ENCODE results near the gene LGR6.

Gene LGR6

GRCh38 chr1:202291961-202292712 is 98.5 kb downstream of the LGR6 start:
- no peak for DNase-seq (ENCODE audit: low spot score)

GRCh38 chr1:202292773-202293172 is 99.2 kb downstream of the LGR6 start:
- no peak for DNase-seq (ENCODE audit: low spot score)

GRCh38 chr1:202293569-202293968 is 100.0 kb downstream of the LGR6 start:
- DNase-seq (ENCODE audit: low spot score): no peak

- DNase-seq (ENCODE audit: low spot score): no peak
These were observed 108.6 kb downstream of the LGR6 start for GRCh38 chr1:202302166-202302565.

- DNase-seq (ENCODE audit: low spot score): no peak
These were observed 110.8 kb downstream of the LGR6 start for GRCh38 chr1:202304375-202304774.

- DNase-seq (ENCODE audit: low spot score): no peak
These were observed 111.6 kb downstream of the LGR6 start for GRCh38 chr1:202305168-202305567.

GRCh38 chr1:202306535-202307345 is 113.1 kb downstream of the LGR6 start:
- DNase-seq (ENCODE audit: low spot score): no peak

- DNase-seq (ENCODE audit: low spot score): no peak
These were observed 116.6 kb downstream of the LGR6 start for GRCh38 chr1:202310071-202310725.

GRCh38 chr1:202310746-202311145 is 117.1 kb downstream of the LGR6 start:
- DNase-seq (ENCODE audit: low spot score): no peak

GRCh38 chr1:202311875-202312635 is 118.5 kb downstream of the LGR6 start:
- DNase-seq (ENCODE audit: low spot score): no peak

- DNase-seq (ENCODE audit: low spot score): peak; percentile 72
These were observed 122.1 kb downstream of the LGR6 start for GRCh38 chr1:202315576-202316168.

GRCh38 chr1:202316186-202316585 is 122.6 kb downstream of the LGR6 start:
- DNase-seq (ENCODE audit: low spot score): no peak

- no peak for DNase-seq (ENCODE audit: low spot score)
These were observed 124.6 kb downstream of the LGR6 start for GRCh38 chr1:202317941-202318925.

- DNase-seq (ENCODE audit: low spot score): no peak
These were observed 125.9 kb downstream of the LGR6 start for GRCh38 chr1:202319381-202320080.

GRCh38 chr1:202320081-202320405 is 126.4 kb downstream of the LGR6 start:
- no peak for DNase-seq (ENCODE audit: low spot score)

- no peak for DNase-seq (ENCODE audit: low spot score)
These were observed 130.1 kb downstream of the LGR6 start for GRCh38 chr1:202323731-202324130.

GRCh38 chr1:202324646-202325045 is 131.0 kb downstream of the LGR6 start:
- DNase-seq (ENCODE audit: low spot score): no peak

GRCh38 chr1:202329891-202330290 is 136.3 kb downstream of the LGR6 start:
- no peak for DNase-seq (ENCODE audit: low spot score)

GRCh38 chr1:202333861-202334260 is 140.3 kb downstream of the LGR6 start:
- DNase-seq (ENCODE audit: low spot score): no peak
